Activated CD8-positive, alpha-beta T cell treated with anti-CD3 and anti-CD28 coated beads, Interleukin-2, amount 10 ng/mL, durations not matched to agents 7 days and 5 days (primary cell): Measurements from ENCODE around the gene FBRSL1. TPM values are rescaled to one million over a fixed set of nuclear protein-coding genes. Genes with fewer than 3 reads are reported as not detected.

ENCODE experiments used
- total RNA-seq, 2 experiments: library from RNA; stranded (reverse); gene quantifications; one replicate each; pipeline ENCODE4 v1.2.3, GENCODE V29; 2021

The FBRSL1 gene
- total RNA-seq, 2 experiments from 2014 or later = 51.2 to 58.5 TPM

Other genes starting within 250 kb of the FBRSL1 start
- not detected for gene GALNT9, start 160.6 kb upstream of the FBRSL1 start, total RNA-seq
- gene LRCOL1, start 120.4 kb downstream of the FBRSL1 start, total RNA-seq = not detected
- not detected for gene P2RX2, start 128.6 kb downstream of the FBRSL1 start, total RNA-seq
- 100 to 1,000 TPM; 200 to 202 TPM for gene POLE, start 197.2 kb downstream of the FBRSL1 start, total RNA-seq
- gene PXMP2, start 197.4 kb downstream of the FBRSL1 start, total RNA-seq = 10 to 100 TPM; 38.0 to 40.6 TPM
- gene PGAM5, start 220.7 kb downstream of the FBRSL1 start, total RNA-seq = 10 to 100 TPM; 59.3 to 59.8 TPM